Suprapubic skin (tissue), 4 donors: ENCODE data around the gene ZBTB49.

Source experiments
- EP300 ChIP-seq: sonication (generic); formaldehyde crosslinking; IDR thresholded peaks from one replicate; pipeline ENCODE4 v1.6.1; 2017; ENCODE audit warnings: antibody characterized with exemption
- POLR2AphosphoS5 ChIP-seq, 3 donors: sonication (generic); formaldehyde crosslinking; IDR thresholded peaks; one replicate each; pipeline ENCODE4 v1.6.1; 2017; ENCODE audit warnings: antibody characterized with exemption in 3 of 3
- TF ChIP-seq, protein P1 (sequence below), 2 donors: fragments of 200-600 bp in 1 of 2; fragments of 450-650 bp in 1 of 2; sonication (generic) in 1 of 2; IDR thresholded peaks; one replicate each; pipeline ENCODE4 v1.5.1; 2016 to 2019; ENCODE audit warnings: antibody characterized with exemption in 2 of 2, mild to moderate bottlenecking in 1 of 2, moderate library complexity in 1 of 2

DNA sequence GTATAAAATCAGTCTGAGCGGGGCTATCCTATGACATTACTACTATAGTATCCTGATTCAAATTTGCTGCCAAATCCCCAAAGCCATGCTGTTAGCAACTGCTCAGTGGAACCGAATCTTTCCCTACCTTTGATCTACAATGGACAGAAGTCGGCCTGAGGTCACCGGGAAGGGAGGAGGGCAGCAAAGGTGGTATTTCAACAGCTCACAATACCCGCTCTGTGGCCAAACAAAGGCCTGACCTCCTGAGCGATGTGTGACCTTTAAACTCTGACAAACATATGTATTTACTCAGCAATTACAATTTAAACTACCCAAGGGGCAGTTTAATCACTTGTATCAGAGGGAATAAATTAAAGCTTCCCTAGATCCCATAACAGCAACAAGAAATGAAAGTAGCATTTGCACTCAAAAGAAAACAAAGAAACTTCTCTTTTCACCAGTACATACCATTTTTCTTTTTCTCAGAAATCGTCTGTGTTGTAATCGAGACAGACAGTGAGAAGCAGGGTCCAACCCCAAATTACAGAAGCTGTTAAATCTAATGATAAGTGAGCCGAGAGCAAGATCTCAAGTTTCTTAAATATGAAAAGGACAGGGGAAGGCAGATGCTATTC lies 30.5 kb upstream of the ZBTB49 start:
- TF ChIP-seq, protein P1, sequence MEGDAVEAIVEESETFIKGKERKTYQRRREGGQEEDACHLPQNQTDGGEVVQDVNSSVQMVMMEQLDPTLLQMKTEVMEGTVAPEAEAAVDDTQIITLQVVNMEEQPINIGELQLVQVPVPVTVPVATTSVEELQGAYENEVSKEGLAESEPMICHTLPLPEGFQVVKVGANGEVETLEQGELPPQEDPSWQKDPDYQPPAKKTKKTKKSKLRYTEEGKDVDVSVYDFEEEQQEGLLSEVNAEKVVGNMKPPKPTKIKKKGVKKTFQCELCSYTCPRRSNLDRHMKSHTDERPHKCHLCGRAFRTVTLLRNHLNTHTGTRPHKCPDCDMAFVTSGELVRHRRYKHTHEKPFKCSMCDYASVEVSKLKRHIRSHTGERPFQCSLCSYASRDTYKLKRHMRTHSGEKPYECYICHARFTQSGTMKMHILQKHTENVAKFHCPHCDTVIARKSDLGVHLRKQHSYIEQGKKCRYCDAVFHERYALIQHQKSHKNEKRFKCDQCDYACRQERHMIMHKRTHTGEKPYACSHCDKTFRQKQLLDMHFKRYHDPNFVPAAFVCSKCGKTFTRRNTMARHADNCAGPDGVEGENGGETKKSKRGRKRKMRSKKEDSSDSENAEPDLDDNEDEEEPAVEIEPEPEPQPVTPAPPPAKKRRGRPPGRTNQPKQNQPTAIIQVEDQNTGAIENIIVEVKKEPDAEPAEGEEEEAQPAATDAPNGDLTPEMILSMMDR (IDR thresholded peaks at IDR 0.05): no peak
- TF ChIP-seq EP300: no peak
- TF ChIP-seq POLR2AphosphoS5 (IDR thresholded peaks at IDR 0.05): no peak
